ENCODE results near the gene AGL. TPM values are rescaled to one million over a fixed set of nuclear protein-coding genes. Genes with fewer than 3 reads are reported as not detected.

AGL gene
- total RNA-seq, 1 donor from 2014 or later, result 23.4 TPM

DNA sequence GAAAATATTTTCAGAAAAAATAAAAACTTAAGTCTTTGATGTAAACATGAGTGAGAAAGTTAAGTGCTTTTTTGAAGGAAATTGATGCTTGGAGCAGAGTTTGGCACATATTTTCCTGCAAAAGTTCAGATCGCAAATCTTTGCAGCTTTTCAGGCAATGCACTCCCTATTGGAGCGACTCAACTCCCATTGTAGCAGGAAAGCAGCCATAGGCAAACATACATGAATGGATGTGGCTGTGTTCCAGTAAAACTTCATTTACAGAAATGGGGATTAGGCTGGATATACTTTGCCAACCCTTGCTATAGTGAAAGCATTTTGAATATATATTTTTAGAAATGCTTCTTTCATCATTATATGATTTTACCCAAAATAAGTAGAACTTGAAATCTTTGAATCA lies 8.1 kb downstream of the AGL start:
- H3K9ac ChIP-seq, result no peak overlapping the region
- TF ChIP-seq, protein P1, sequence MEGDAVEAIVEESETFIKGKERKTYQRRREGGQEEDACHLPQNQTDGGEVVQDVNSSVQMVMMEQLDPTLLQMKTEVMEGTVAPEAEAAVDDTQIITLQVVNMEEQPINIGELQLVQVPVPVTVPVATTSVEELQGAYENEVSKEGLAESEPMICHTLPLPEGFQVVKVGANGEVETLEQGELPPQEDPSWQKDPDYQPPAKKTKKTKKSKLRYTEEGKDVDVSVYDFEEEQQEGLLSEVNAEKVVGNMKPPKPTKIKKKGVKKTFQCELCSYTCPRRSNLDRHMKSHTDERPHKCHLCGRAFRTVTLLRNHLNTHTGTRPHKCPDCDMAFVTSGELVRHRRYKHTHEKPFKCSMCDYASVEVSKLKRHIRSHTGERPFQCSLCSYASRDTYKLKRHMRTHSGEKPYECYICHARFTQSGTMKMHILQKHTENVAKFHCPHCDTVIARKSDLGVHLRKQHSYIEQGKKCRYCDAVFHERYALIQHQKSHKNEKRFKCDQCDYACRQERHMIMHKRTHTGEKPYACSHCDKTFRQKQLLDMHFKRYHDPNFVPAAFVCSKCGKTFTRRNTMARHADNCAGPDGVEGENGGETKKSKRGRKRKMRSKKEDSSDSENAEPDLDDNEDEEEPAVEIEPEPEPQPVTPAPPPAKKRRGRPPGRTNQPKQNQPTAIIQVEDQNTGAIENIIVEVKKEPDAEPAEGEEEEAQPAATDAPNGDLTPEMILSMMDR (IDR thresholded peaks at IDR 0.05), result no peak
- TF ChIP-seq EZH2 (IDR thresholded peaks at IDR 0.05), result no peak
- TF ChIP-seq EZH2phosphoT487 (IDR thresholded peaks at IDR 0.05), result no peak
- peaks cover 2% of the 10 kb centered on the region for H3K27me3 Mint-ChIP-seq (ENCODE audit: insufficient read depth, low read depth)
- H2AFZ ChIP-seq (replicated peaks), result no peak overlapping the region
- H3F3A ChIP-seq (ENCODE audit: low read depth), result peaks cover 3% of the 10 kb centered on the region
- H3K36me3 ChIP-seq, result no peaks in the 10 kb centered on the region
- H3K36me3 Mint-ChIP-seq, result peaks cover 10% of the 10 kb centered on the region
- no peak overlapping the region for H3K4me3 ChIP-seq
- H3K9me3 Mint-ChIP-seq, result peaks cover 4% of the 10 kb centered on the region
- H3K4me3 Mint-ChIP-seq, result no peak overlapping the region
- H3K4me1 ChIP-seq, result no peaks in the 10 kb centered on the region
- no peaks in the 10 kb centered on the region for H3K27me3 ChIP-seq
- no peaks in the 10 kb centered on the region for H4K20me1 ChIP-seq (ENCODE audit: low read depth)
- no peaks in the 10 kb centered on the region for H3K4me1 Mint-ChIP-seq
- no peak overlapping the region for H3K27ac Mint-ChIP-seq
- H3K79me2 ChIP-seq (ENCODE audit: low read depth), result no peaks in the 10 kb centered on the region
- H3K27ac ChIP-seq, result no peak overlapping the region
- no peak for DNase-seq (ENCODE audit: low spot score)
- no peak overlapping the region for H3K4me2 ChIP-seq
- no peaks in the 10 kb centered on the region for H3K9me3 ChIP-seq (ENCODE audit: low read depth)

DNA sequence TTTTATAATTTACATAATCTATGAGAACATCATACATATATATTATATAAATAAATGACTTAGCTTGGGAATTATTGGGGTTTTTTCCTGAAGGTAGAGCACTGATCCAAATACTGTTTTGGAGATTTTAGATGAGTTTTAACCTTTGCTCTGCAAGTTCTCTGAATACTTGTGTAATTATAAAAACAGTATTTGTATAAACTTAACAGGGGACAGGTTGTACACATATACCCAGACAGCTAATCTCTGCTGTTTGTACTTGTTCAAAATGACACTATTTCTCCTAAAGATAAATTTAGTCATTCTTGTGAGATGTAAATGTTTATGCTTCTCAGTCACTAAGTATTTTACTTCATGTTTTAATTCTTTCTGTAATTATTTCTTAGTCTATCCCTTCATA lies 8.7 kb downstream of the AGL start:
- peaks cover 12% of the 10 kb centered on the region for H3K36me3 Mint-ChIP-seq

DNA sequence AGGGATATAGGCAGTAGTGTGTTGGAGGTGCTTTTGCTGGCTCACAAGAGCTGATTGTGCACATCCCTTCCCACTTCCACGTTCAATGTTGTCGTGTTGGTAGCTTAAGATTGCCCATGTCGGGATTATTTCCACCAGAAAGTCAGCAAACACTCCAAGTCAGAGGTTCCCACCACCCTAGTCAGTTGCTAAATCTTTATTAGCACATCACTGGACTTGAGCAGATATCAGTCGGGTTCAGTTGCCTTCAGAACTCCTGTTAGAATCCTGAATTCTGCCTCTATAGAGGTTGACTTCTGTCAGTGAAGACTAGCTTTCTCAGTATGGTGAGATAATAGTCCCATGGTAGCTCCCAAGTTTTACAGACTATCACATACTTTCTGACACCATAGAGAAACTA lies 10.5 kb downstream of the AGL start:
- Histone ChIP-seq H3F3A (ENCODE audit: low read depth) (peaks cover 3% of the 10 kb centered on the region), H3K9ac (no peak overlapping the region), H2AFZ (replicated peaks) (no peak overlapping the region), H3K4me2 (no peak overlapping the region), H3K79me2 (ENCODE audit: low read depth) (no peaks in the 10 kb centered on the region), H3K4me3 (no peak overlapping the region), H4K20me1 (ENCODE audit: low read depth) (no peaks in the 10 kb centered on the region), H3K4me1 (no peaks in the 10 kb centered on the region), H3K27ac (no peak overlapping the region), H3K36me3 (peaks cover 3% of the 10 kb centered on the region), H3K9me3 (ENCODE audit: low read depth) (no peaks in the 10 kb centered on the region), H3K27me3 (no peaks in the 10 kb centered on the region)
- no peak overlapping the region for H3K27ac Mint-ChIP-seq
- TF ChIP-seq, protein P1 (IDR thresholded peaks at IDR 0.05), result no peak
- no peak for TF ChIP-seq EZH2phosphoT487 (IDR thresholded peaks at IDR 0.05)
- no peak for TF ChIP-seq EZH2 (IDR thresholded peaks at IDR 0.05)
- peaks cover 2% of the 10 kb centered on the region for H3K27me3 Mint-ChIP-seq (ENCODE audit: insufficient read depth, low read depth)
- H3K9me3 Mint-ChIP-seq, result peaks cover 4% of the 10 kb centered on the region
- peaks cover 9% of the 10 kb centered on the region for H3K36me3 Mint-ChIP-seq
- H3K4me1 Mint-ChIP-seq, result no peaks in the 10 kb centered on the region
- H3K4me3 Mint-ChIP-seq, result no peak overlapping the region
- no peak for DNase-seq (ENCODE audit: low spot score)

More for the DNA sequence above, 8.7 kb downstream of the AGL start:
- Histone ChIP-seq H3K36me3 (no peaks in the 10 kb centered on the region), H2AFZ (replicated peaks) (no peak overlapping the region), H3K4me1 (no peaks in the 10 kb centered on the region), H3K27me3 (no peaks in the 10 kb centered on the region), H3K9ac (no peak overlapping the region), H3K4me3 (no peak overlapping the region), H3K27ac (no peak overlapping the region), H3K4me2 (no peak overlapping the region), H4K20me1 (ENCODE audit: low read depth) (no peaks in the 10 kb centered on the region), H3F3A (ENCODE audit: low read depth) (peaks cover 3% of the 10 kb centered on the region), H3K9me3 (ENCODE audit: low read depth) (no peaks in the 10 kb centered on the region), H3K79me2 (ENCODE audit: low read depth) (no peaks in the 10 kb centered on the region)
- peaks cover 2% of the 10 kb centered on the region for H3K27me3 Mint-ChIP-seq (ENCODE audit: insufficient read depth, low read depth)
- H3K9me3 Mint-ChIP-seq, result peaks cover 4% of the 10 kb centered on the region
- H3K27ac Mint-ChIP-seq, result no peak overlapping the region
- H3K4me3 Mint-ChIP-seq, result no peak overlapping the region
- no peaks in the 10 kb centered on the region for H3K4me1 Mint-ChIP-seq
- no peak for DNase-seq (ENCODE audit: low spot score)
- no peak for TF ChIP-seq EZH2 (IDR thresholded peaks at IDR 0.05)
- TF ChIP-seq, protein P1 (IDR thresholded peaks at IDR 0.05), result no peak
- TF ChIP-seq EZH2phosphoT487 (IDR thresholded peaks at IDR 0.05), result no peak

Measured in neural progenitor cell (in vitro differentiated cells).